ENCODE results near the gene RBMS3.

RBMS3 gene

DNA sequence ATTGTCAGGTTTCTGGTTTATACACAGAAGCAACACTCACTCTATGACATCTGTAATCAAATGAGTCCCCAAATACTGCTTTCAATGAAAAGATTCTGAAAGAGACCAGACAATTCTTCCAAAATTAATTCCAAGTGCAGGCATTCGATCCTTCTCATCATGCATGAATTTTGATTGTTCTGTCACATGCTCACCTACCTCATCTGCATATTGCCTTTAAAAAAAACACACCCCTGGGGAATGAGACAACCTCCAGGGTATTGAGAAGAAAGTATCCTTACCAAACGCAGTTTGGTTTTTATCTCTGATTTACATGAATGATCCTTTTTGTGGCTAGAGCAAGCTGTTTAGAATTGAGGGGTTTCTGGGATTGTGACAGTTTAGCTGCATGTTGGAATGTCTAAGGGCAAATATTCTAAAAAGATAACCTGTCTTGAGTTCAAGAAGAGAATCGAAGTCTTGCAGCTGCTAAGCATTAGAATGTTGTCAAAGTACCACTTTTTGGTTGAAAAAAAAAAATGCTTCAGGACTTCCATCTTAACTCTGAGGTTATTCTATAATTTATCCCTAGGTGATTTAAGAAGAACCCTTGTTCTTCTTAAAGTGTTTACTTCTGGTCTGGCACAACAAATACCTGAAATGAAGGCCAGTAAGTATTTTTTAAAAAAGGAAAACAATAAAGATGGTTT is 653.1 kb downstream of the RBMS3 start:
- no peak for TF ChIP-seq CTCF (IDR thresholded peaks at IDR 0.05; ENCODE audit: extremely low read depth, insufficient read depth, missing control alignments)
- no peak for DNase-seq (ENCODE audit: low spot score)
- in situ Hi-C loops (cut with MboI; ENCODE audit: low pct_unique_long_range_greater_than_20kb, low sequenced_read_pairs, unreplicated experiment), result no loop called here

DNA sequence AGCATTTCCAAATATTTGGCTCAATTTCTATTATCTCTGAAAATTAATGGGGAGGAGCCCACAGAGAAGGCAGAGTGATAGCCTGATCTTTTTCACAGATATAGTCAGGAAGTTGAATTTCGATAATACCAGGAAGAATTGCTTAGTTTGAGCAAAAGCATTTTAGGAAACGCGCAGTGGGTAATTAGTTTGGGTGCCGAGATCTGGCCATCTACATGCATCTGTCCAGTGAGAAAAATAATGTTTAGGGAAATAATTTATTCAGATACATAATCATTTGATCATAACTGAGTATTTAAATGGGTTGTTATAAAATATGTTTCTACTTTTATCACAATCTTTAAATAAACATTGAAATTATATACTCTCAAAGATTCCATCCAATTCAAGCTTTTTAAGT is 653.9 kb downstream of the RBMS3 start:
- in situ Hi-C loops (cut with MboI; ENCODE audit: low pct_unique_long_range_greater_than_20kb, low sequenced_read_pairs, unreplicated experiment), result no loop called here
- DNase-seq (ENCODE audit: low spot score), result no peak
- TF ChIP-seq CTCF (IDR thresholded peaks at IDR 0.05; ENCODE audit: extremely low read depth, insufficient read depth, missing control alignments), result no peak

DNA sequence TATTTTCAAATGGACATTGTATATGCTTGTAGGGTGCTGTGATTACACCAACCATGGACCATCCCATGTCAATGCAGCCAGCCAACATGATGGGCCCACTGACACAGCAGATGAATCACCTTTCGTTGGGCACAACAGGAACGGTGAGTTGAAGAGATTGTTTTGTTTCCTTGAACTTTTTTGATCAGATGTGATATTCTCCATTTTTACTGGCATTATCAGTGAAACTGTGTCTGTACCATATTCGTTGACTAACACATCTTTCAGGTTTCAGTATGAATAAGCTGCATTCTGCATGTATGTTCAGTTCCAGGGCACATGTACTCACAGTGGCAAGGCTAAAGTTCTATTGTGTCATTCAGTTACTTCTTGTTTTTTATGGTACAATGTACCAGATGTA is 655.2 kb downstream of the RBMS3 start:
- in situ Hi-C loops (cut with MboI; ENCODE audit: low pct_unique_long_range_greater_than_20kb, low sequenced_read_pairs, unreplicated experiment), result no loop called here
- peak; percentile 32 for DNase-seq (ENCODE audit: low spot score)
- no peak for TF ChIP-seq CTCF (IDR thresholded peaks at IDR 0.05; ENCODE audit: extremely low read depth, insufficient read depth, missing control alignments)

DNA sequence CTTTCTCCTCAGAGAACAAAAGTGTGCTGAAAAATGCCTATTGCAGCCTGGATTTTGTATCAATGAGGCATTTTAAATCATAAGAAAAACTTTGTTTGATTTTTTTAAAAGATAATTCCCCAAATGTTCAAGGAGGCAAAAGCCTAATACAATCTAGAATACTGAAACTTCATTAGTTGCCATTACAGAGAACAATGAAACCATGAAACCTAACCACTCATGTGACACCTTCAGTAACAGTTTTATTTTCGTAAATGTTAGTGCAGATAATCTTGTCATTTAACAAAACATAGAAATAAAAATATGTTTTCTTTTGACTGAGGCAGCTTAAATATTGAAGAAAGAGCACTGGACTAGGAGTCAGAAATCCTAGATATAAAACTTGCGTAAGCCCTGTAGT is 655.9 kb downstream of the RBMS3 start:
- in situ Hi-C loops (cut with MboI; ENCODE audit: low pct_unique_long_range_greater_than_20kb, low sequenced_read_pairs, unreplicated experiment), result no loop called here
- TF ChIP-seq CTCF (IDR thresholded peaks at IDR 0.05; ENCODE audit: extremely low read depth, insufficient read depth, missing control alignments), result no peak
- no peak for DNase-seq (ENCODE audit: low spot score)

DNA sequence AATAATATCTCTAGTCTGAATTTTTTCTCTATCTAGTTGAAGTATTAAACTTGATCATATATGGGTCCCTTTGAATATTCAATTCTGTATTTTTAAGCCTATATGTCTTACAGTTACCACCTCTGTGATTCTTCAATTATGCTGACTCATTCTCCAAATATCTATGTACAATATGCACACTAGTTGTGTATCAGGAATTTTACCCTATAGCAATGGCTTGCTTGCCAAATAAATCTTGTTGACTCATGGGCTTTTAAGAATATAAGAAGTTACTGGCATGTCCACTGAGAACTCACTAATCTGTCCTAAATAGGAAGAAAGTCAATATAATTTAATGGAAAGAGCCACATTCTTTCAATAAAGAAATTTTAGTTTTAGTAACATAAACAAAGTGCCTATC is 656.3 kb downstream of the RBMS3 start:
- TF ChIP-seq CTCF (IDR thresholded peaks at IDR 0.05; ENCODE audit: extremely low read depth, insufficient read depth, missing control alignments), result no peak
- in situ Hi-C loops (cut with MboI; ENCODE audit: low pct_unique_long_range_greater_than_20kb, low sequenced_read_pairs, unreplicated experiment), result no loop called here
- DNase-seq (ENCODE audit: low spot score), result no peak

GRCh38 chr3:29940759-29941323 is 660.0 kb downstream of the RBMS3 start:
- in situ Hi-C loops (cut with MboI; ENCODE audit: low pct_unique_long_range_greater_than_20kb, low sequenced_read_pairs, unreplicated experiment), result no loop called here

More at GRCh38 chr3:29940759-29941323, 660.0 kb downstream of the RBMS3 start:
- DNase-seq (ENCODE audit: low spot score), result no peak
- TF ChIP-seq CTCF (IDR thresholded peaks at IDR 0.05; ENCODE audit: extremely low read depth, insufficient read depth, missing control alignments), result no peak
